HepG2 (cell line): ENCODE results near the gene C2orf15. TPM values are rescaled to one million over a fixed set of nuclear protein-coding genes. Genes with fewer than 3 reads are reported as not detected.
A peak's percentile ranks its signal among the peaks of the same experiment; 100 is the strongest.

Source experiments
- CCDC6 ChIP-seq: sonication (generic); formaldehyde crosslinking; IDR thresholded peaks from 2 replicates; pipeline ENCODE4 v1.8.1; 2022; ENCODE audit warnings: mild to moderate bottlenecking, missing genetic modification reagents, moderate library complexity
- CHD4 ChIP-seq: fragments of 200-600 bp; sonication (generic); IDR thresholded peaks from 2 replicates; pipeline ENCODE4 v1.7.0; 2017; ENCODE audit warnings: mild to moderate bottlenecking, low read length, borderline replicate concordance
- DNMT3B ChIP-seq: conservative IDR thresholded peaks from 2 replicates; pipeline ENCODE4 v1.6.1; 2016; ENCODE audit warnings: missing biosample characterization, control low read depth
- KLF12 ChIP-seq: sonication (generic); formaldehyde crosslinking; IDR thresholded peaks from 2 replicates; pipeline ENCODE4 v1.4.0; 2020; ENCODE audit warnings: missing genetic modification reagents, borderline replicate concordance
- KLF6 ChIP-seq: IDR thresholded peaks from 2 replicates; pipeline ENCODE4 v1.8.0; 2016; ENCODE audit warnings: missing biosample characterization, missing genetic modification reagents
- PCBP2 ChIP-seq: fragments of 200-400 bp; formaldehyde crosslinking; optimal IDR thresholded peaks from 2 replicates; pipeline ENCODE3; 2018; ENCODE audit warnings: low read length, low read depth; ENCODE audit not compliant: poor library complexity, severe bottlenecking
- PHF21A ChIP-seq: sonication (generic); formaldehyde crosslinking; IDR thresholded peaks from 2 replicates; pipeline ENCODE4 v1.5.0; 2020; ENCODE audit warnings: mild to moderate bottlenecking, missing genetic modification reagents
- POLR2G ChIP-seq: fragments of 200-400 bp; formaldehyde crosslinking; IDR thresholded peaks from 2 replicates; pipeline ENCODE4 v1.6.1; 2018; ENCODE audit warnings: mild to moderate bottlenecking, low read depth, low read length, moderate library complexity
- RBAK ChIP-seq: sonication (generic); formaldehyde crosslinking; IDR thresholded peaks from 2 replicates; pipeline ENCODE4 v1.5.1; 2020; ENCODE audit warnings: mild to moderate bottlenecking, missing genetic modification reagents
- REPIN1 ChIP-seq: sonication (generic); formaldehyde crosslinking; IDR thresholded peaks from 2 replicates; pipeline ENCODE4 v1.8.0; 2022; ENCODE audit warnings: missing genetic modification reagents, low read depth, mild to moderate bottlenecking, borderline replicate concordance
- SETDB1 ChIP-seq: sonication (generic); formaldehyde crosslinking; IDR thresholded peaks from 2 replicates; pipeline ENCODE4 v1.5.1; 2020; ENCODE audit warnings: missing genetic modification reagents, mild to moderate bottlenecking, borderline replicate concordance
- SMAD1 ChIP-seq: sonication (generic); formaldehyde crosslinking; IDR thresholded peaks from 2 replicates; pipeline ENCODE4 v1.4.0; 2020; ENCODE audit warnings: missing genetic modification reagents, low read depth, mild to moderate bottlenecking, borderline replicate concordance
- SP5 ChIP-seq: IDR thresholded peaks from 2 replicates; pipeline ENCODE4 v1.6.1; 2016; ENCODE audit warnings: low read depth, borderline replicate concordance
- ZNF230 ChIP-seq: sonication (generic); formaldehyde crosslinking; IDR thresholded peaks from 2 replicates; pipeline ENCODE4 v1.4.0; 2020; ENCODE audit warnings: mild to moderate bottlenecking, missing genetic modification reagents
- ZNF510 ChIP-seq: sonication (generic); formaldehyde crosslinking; IDR thresholded peaks from 2 replicates; pipeline ENCODE4 v1.4.0; 2020; ENCODE audit warnings: low read depth, mild to moderate bottlenecking, missing genetic modification reagents
- ZNF841 ChIP-seq: sonication (generic); formaldehyde crosslinking; IDR thresholded peaks from 2 replicates; pipeline ENCODE4 v1.8.1; 2023; ENCODE audit warnings: missing genetic modification reagents, borderline replicate concordance
- ZNF850 ChIP-seq: sonication (generic); formaldehyde crosslinking; conservative IDR thresholded peaks from 2 replicates; pipeline ENCODE4 v1.9.0; 2021; ENCODE audit warnings: mild to moderate bottlenecking, missing genetic modification reagents
- polyA plus RNA-seq, 8 experiments: library from polyadenylated mRNA; depleted of rRNA in 3 of 8; stranded (reverse) in 7 of 8; unstranded in 1 of 8; fragments of >200 nt; fragmentation: Illumina TruSeq in 4 of 8; extraction: Trizol in 4 of 8; gene quantifications; 2 replicates each; pipeline versions ENCODE4 v1.2.1 to v1.2.3, GENCODE V29; 2011 to 2016; ENCODE audit warnings: low read depth in 4 of 8, missing spikeins in 1 of 8, mixed read lengths in 1 of 8; ENCODE audit not compliant: insufficient read depth in 1 of 8
- total RNA-seq, 5 experiments: library from RNA; depleted of rRNA; stranded (reverse); fragments of >200 nt; fragmentation: Illumina TruSeq; extraction: Trizol; gene quantifications; 2 replicates each; pipeline ENCODE4 v1.2.3, GENCODE V29; 2016; ENCODE audit warnings: low read depth in 1 of 5
- TF ChIP-seq, protein P1 (sequence below): sonication (generic); formaldehyde crosslinking; IDR thresholded peaks from 2 replicates; pipeline ENCODE4 v1.4.0; 2020; ENCODE audit warnings: mild to moderate bottlenecking, missing genetic modification reagents, borderline replicate concordance
- TF ChIP-seq, protein P2 (sequence below): sonication (generic); formaldehyde crosslinking; IDR thresholded peaks from 2 replicates; pipeline ENCODE4 v1.4.0; 2020; ENCODE audit warnings: missing genetic modification reagents, borderline replicate concordance

Gene C2orf15
- total and polyA plus RNA-seq, 2 of the 13 experiments (the other 11 are each of a cell fraction or from before 2014, with no cell fraction given), result 5.5 to 8.3 TPM

DNA sequence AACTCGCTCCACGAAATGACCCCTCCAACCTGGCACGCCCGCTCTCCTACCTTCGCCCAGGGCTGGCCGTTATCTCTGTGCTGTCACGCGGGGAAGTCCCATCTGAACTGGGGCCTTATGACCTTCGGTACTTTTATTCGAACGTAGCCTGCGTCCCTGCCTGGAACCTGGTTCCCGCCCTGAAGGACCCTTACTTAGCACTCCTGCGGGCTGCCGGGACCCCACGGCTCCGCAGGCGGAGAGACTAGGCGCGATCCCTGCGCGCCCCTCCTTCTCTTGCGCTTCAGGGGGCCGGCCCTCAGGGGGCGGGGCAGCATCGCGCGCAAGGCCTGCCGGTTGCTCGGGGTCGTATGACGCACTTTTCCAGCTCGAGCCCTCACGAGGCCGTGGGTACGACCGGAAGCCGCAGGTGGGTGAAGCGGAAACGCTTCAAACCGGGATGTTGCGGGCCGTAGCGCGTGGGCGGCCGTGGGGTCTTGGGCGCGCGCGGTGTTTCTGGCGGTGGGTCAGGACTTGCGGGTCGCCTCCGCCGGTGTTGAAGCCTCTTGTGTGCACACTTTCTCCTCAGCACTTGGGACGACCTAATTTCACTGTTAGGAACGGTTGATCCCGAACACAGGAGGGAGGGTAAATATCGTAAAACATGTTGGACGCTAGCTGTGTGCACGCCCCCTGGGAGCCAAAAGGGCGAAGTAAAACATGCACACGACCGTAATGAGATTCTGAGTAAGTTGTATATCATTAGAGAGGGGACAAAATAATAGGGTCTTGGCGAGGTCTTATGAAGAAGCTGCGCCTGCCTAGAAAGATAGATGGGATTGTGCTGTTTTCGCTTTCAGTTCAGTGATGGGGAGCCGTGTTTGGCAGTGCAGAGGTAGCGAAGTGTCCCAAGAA, 13.4 kb downstream of the C2orf15 start, which contains the start of the genes LIPT1 and TSGA10 (continued):
- TF ChIP-seq, protein P1, sequence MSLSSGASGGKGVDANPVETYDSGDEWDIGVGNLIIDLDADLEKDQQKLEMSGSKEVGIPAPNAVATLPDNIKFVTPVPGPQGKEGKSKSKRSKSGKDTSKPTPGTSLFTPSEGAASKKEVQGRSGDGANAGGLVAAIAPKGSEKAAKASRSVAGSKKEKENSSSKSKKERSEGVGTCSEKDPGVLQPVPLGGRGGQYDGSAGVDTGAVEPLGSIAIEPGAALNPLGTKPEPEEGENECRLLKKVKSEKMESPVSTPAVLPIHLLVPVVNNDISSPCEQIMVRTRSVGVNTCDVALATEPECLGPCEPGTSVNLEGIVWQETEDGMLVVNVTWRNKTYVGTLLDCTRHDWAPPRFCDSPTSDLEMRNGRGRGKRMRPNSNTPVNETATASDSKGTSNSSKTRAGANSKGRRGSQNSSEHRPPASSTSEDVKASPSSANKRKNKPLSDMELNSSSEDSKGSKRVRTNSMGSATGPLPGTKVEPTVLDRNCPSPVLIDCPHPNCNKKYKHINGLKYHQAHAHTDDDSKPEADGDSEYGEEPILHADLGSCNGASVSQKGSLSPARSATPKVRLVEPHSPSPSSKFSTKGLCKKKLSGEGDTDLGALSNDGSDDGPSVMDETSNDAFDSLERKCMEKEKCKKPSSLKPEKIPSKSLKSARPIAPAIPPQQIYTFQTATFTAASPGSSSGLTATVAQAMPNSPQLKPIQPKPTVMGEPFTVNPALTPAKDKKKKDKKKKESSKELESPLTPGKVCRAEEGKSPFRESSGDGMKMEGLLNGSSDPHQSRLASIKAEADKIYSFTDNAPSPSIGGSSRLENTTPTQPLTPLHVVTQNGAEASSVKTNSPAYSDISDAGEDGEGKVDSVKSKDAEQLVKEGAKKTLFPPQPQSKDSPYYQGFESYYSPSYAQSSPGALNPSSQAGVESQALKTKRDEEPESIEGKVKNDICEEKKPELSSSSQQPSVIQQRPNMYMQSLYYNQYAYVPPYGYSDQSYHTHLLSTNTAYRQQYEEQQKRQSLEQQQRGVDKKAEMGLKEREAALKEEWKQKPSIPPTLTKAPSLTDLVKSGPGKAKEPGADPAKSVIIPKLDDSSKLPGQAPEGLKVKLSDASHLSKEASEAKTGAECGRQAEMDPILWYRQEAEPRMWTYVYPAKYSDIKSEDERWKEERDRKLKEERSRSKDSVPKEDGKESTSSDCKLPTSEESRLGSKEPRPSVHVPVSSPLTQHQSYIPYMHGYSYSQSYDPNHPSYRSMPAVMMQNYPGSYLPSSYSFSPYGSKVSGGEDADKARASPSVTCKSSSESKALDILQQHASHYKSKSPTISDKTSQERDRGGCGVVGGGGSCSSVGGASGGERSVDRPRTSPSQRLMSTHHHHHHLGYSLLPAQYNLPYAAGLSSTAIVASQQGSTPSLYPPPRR (CRISPR knock-in tag), result peak; percentile 80
- TF ChIP-seq PHF21A, result peak; percentile 93
- peak; percentile 85; the same call in 1 of the 2 replicates for TF ChIP-seq CCDC6 (CRISPR knock-in tag)
- peak; percentile 96 for TF ChIP-seq SP5 (CRISPR knock-in tag)
- peak; percentile 99 for TF ChIP-seq SMAD1 (CRISPR knock-in tag)
- TF ChIP-seq ZNF850 (CRISPR knock-in tag), result no peak
- TF ChIP-seq DNMT3B (CRISPR knock-in tag), result peak; percentile 85
- TF ChIP-seq ZNF841, result no peak
- TF ChIP-seq RBAK (CRISPR knock-in tag), result no peak
- peak; percentile 99 for TF ChIP-seq ZNF230 (CRISPR knock-in tag)
- TF ChIP-seq KLF12, result peak; percentile 95
- no peak for TF ChIP-seq PCBP2
- TF ChIP-seq SETDB1 (CRISPR knock-in tag), result no peak
- TF ChIP-seq, protein P2, sequence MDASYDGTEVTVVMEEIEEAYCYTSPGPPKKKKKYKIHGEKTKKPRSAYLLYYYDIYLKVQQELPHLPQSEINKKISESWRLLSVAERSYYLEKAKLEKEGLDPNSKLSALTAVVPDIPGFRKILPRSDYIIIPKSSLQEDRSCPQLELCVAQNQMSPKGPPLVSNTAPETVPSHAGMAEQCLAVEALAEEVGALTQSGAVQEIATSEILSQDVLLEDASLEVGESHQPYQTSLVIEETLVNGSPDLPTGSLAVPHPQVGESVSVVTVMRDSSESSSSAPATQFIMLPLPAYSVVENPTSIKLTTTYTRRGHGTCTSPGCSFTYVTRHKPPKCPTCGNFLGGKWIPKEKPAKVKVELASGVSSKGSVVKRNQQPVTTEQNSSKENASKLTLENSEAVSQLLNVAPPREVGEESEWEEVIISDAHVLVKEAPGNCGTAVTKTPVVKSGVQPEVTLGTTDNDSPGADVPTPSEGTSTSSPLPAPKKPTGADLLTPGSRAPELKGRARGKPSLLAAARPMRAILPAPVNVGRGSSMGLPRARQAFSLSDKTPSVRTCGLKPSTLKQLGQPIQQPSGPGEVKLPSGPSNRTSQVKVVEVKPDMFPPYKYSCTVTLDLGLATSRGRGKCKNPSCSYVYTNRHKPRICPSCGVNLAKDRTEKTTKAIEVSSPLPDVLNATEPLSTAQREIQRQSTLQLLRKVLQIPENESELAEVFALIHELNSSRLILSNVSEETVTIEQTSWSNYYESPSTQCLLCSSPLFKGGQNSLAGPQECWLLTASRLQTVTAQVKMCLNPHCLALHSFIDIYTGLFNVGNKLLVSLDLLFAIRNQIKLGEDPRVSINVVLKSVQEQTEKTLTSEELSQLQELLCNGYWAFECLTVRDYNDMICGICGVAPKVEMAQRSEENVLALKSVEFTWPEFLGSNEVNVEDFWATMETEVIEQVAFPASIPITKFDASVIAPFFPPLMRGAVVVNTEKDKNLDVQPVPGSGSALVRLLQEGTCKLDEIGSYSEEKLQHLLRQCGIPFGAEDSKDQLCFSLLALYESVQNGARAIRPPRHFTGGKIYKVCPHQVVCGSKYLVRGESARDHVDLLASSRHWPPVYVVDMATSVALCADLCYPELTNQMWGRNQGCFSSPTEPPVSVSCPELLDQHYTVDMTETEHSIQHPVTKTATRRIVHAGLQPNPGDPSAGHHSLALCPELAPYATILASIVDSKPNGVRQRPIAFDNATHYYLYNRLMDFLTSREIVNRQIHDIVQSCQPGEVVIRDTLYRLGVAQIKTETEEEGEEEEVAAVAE (CRISPR knock-in tag), result peak; percentile 90
- TF ChIP-seq ZNF510 (CRISPR knock-in tag), result peak; percentile 99
- TF ChIP-seq KLF6, result peak; percentile 97
- peak; percentile 99 for TF ChIP-seq REPIN1 (CRISPR knock-in tag)
- TF ChIP-seq POLR2G, result peak; percentile 99
- no peak for TF ChIP-seq CHD4
